Cardiac fibroblast (primary cell): ENCODE measurements around the gene CCDC134.

Source experiments
- DNase-seq, 2 donors: peaks; one replicate each; pipeline versions ENCODE4 v3.0.0 to v3.0.0-alpha.2; 2010; ENCODE audit warnings: low read depth in 2 of 2
- H3K4me3 ChIP-seq, 2 donors: replicated peaks in 1 of 2; 1 replicate in 1 of 2; 2 replicates in 1 of 2; pipeline ENCODE4 v1.5.1; 2011; ENCODE audit warnings: low read depth in 2 of 2, low read length in 2 of 2, mild to moderate bottlenecking in 2 of 2, moderate library complexity in 1 of 2
- CTCF ChIP-seq: IDR thresholded peaks from one replicate; pipeline ENCODE4 v1.5.1; 2011; ENCODE audit warnings: low read depth, mild to moderate bottlenecking, low read length, inconsistent platforms

Gene CCDC134

GRCh38 chr22:41776381-41776780 is 24.1 kb upstream of the CCDC134 start:
- TF ChIP-seq CTCF, result no peak
- H3K4me3 ChIP-seq, result no peak overlapping the region
- DNase-seq, result no peak

- no peak for TF ChIP-seq CTCF
- no peak overlapping the region for H3K4me3 ChIP-seq
- DNase-seq, result peak in 1 of 2 donors; percentile 23
Measured at GRCh38 chr22:41777749-41778425, 22.6 kb upstream of the CCDC134 start.

GRCh38 chr22:41779929-41780505 is 20.5 kb upstream of the CCDC134 start:
- TF ChIP-seq CTCF, result no peak
- DNase-seq, result no peak
- H3K4me3 ChIP-seq, result no peak overlapping the region

GRCh38 chr22:41780746-41781505 is 19.6 kb upstream of the CCDC134 start:
- H3K4me3 ChIP-seq, result no peak overlapping the region
- TF ChIP-seq CTCF, result no peak
- peak; percentile 79 to 81 for DNase-seq

GRCh38 chr22:41781507-41781906 is 19.0 kb upstream of the CCDC134 start:
- no peak for TF ChIP-seq CTCF

GRCh38 chr22:41782316-41782715 is 18.2 kb upstream of the CCDC134 start:
- no peak for TF ChIP-seq CTCF
- H3K4me3 ChIP-seq, result no peak overlapping the region
- no peak for DNase-seq

More at GRCh38 chr22:41781507-41781906, 19.0 kb upstream of the CCDC134 start:
- no peak overlapping the region for H3K4me3 ChIP-seq
- no peak for DNase-seq
